ENCODE results near the gene ETV3L. TPM values are rescaled to one million over a fixed set of nuclear protein-coding genes. Genes with fewer than 3 reads are reported as not detected.
"Not testable (repeated sequence)": the region's sequence is repeated elsewhere in the genome, so short reads cannot be mapped to it uniquely, and the experiment has no call there.

The ETV3L gene
- total RNA-seq, 2 experiments from 2014 or later = not detected

DNA sequence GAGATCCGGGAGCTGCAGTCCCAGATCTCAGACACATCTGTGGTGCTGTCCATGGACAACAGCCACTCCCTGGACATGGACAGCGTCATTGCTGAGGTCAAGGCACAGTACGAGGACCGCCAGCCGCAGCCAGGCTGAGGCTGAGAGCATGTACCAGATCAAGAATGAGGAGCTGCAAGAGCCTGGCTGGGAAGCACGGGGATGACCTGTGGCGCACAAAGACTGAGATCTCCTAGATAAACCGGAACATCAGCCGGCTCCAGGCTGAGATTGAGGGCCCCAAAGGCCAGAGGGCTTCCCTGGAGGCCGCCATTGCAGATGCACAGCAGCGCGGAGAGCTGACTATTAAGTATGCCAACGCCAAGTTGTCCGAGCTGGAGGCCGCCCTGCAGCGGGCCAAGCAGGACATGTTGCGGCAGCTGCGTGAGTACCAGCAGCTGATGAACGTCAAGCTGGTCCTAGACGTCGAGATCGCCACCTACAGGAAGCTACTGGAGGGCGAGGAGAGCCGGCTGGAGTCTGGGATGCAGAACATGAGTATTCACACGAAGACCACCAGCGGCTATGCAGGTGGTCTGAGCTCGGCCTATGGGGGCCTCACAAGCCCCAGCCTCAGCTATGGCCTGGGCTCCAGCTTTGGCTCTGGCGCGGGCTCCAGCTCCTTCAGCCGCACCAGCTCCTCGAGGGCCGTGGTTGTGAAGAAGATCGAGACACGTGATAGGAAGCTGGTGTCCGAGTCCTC lies 25.5 kb downstream of the ETV3L start:
- Mint-ChIP-seq H3K4me1 (peaks cover 2% of the 10 kb centered on the region), H3K36me3 (no peaks in the 10 kb centered on the region), H3K27ac (no peak overlapping the region), H3K27me3 (peaks cover 34% of the 10 kb centered on the region), H3K9me3 (no peaks in the 10 kb centered on the region), H3K4me3 (no peak overlapping the region)
- POLR2A ChIA-PET = no interaction called here
- no peak for ATAC-seq (ENCODE audit: low read depth)
- DNase-seq = peak; percentile 51

DNA sequence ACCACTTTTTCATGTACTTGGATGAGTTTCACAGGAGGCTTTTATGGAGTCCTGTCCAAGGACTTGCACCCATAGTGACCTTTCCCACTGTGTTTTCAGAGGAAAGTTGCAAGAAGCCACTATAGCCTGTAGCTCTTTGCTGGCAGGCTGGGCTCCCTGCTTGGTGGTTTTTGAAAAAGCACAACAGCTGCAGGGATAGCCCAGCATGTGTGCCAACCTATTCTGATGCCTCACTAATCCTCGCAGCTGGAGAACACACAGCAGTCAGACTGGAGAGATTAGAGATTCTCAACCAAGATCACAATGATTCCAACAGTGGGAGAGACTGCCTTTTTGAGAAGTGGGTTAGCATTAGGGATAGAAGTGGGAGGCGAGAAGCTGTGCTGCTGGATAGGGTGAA lies 30.0 kb downstream of the ETV3L start:
- Mint-ChIP-seq H3K4me3 (no peak overlapping the region), H3K4me1 (peaks cover 2% of the 10 kb centered on the region), H3K36me3 (no peaks in the 10 kb centered on the region), H3K9me3 (peaks cover 2% of the 10 kb centered on the region), H3K27ac (no peak overlapping the region), H3K27me3 (peaks cover 39% of the 10 kb centered on the region)
- no peak for DNase-seq
- POLR2A ChIA-PET = no interaction called here
- no peak for ATAC-seq (ENCODE audit: low read depth)

DNA sequence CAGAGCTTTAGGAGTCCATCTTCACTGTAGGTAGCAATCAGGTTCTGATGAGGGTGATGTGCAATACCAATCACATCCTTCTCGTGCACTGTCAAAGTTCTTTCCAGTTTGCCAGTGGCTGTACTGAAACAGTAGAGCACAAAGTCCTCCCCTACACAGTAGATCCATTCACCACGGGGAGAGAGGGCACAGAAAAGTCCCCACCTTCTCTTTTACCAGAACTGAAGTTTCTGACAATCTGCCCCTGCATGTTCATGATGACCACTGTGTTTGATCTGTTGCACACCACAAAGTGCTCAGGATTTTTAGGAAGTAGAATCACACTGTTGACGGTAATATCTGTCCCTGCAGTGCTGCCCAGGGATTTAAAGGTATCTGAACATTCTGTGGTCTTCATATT lies 40.4 kb downstream of the ETV3L start:
- ATAC-seq (ENCODE audit: low read depth); POLR2A ChIA-PET; H3K9me3 Mint-ChIP-seq; H3K36me3 Mint-ChIP-seq; H3K4me3 Mint-ChIP-seq; H3K27ac Mint-ChIP-seq; H3K4me1 Mint-ChIP-seq; DNase-seq: not testable (repeated sequence)
- H3K27me3 Mint-ChIP-seq = peaks cover 70% of the 10 kb centered on the region

DNA sequence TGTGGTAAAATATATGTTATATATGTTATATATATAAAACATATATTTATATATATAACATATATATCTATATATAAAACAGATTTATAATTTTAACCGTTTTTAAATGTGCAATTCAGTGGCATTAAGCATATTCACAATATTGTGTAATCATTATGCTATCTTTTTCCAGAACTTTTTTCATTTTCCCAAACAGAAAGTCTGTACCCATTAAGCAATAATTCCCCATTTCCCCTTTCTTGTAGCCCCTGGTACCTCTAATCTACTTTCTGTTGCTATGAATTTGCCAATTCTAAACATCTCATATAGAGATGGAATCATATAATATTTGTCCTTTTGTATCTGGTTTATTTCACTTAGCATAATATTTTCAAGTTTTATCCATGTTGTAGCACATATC lies 43.3 kb downstream of the ETV3L start:
- H3K4me1 Mint-ChIP-seq = no peaks in the 10 kb centered on the region
- no peaks in the 10 kb centered on the region for H3K36me3 Mint-ChIP-seq
- no peak for ATAC-seq (ENCODE audit: low read depth)
- H3K9me3 Mint-ChIP-seq = peaks cover 5% of the 10 kb centered on the region
- H3K27me3 Mint-ChIP-seq = peaks cover 76% of the 10 kb centered on the region
- H3K4me3 Mint-ChIP-seq = no peak overlapping the region
- no peak overlapping the region for H3K27ac Mint-ChIP-seq
- no peak for DNase-seq
- POLR2A ChIA-PET = no interaction called here

DNA sequence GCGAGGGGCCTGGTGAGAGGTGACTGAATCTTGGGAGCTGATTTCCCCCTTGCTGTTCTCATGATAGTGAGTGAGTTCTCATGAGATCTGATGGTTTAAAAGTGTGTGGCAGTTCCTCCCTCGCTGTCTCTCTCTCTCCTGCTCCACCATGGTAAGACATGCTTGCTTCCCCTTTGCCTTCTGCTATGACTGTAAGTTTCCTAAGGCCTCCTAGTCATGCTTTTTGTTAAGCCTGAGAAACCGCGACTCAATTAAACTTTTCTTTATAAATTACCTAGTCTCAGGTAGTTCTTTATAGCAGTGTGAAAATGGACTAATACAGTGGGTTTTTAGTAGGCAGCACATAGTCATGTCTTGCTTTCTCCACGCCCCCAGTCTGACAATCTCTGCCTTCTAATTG lies 43.9 kb downstream of the ETV3L start:
- DNase-seq; H3K9me3 Mint-ChIP-seq; H3K36me3 Mint-ChIP-seq; H3K4me1 Mint-ChIP-seq; POLR2A ChIA-PET; ATAC-seq (ENCODE audit: low read depth); H3K4me3 Mint-ChIP-seq; H3K27ac Mint-ChIP-seq: not testable (repeated sequence)
- H3K27me3 Mint-ChIP-seq = peaks cover 75% of the 10 kb centered on the region

DNA sequence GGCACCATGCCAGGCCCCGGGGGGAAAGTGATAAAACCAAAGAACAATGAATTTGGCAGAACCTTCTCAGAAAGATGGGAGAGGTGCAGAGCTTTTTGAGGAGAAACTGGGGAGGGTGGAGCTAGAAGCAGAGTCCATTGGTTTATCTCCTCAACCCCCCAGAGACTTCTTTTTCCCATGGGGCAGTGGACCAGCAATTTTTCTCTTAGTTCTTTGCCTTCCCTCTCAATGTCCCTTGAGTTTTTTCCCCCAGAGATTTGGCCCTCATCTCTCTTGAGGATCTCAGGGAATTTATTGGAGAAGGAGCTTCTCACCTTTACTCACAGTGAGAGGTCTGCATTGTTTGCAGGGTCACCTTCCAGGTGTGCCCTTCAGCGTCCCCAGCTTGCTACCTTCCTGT lies 48.8 kb downstream of the ETV3L start:
- peaks cover 78% of the 10 kb centered on the region for H3K27me3 Mint-ChIP-seq
- H3K36me3 Mint-ChIP-seq = no peaks in the 10 kb centered on the region
- ATAC-seq (ENCODE audit: low read depth) (no peak), DNase-seq (no peak)
- peaks cover 9% of the 10 kb centered on the region for H3K4me1 Mint-ChIP-seq
- no peak overlapping the region for H3K27ac Mint-ChIP-seq
- no peak overlapping the region for H3K4me3 Mint-ChIP-seq
- peaks cover 6% of the 10 kb centered on the region for H3K9me3 Mint-ChIP-seq
- POLR2A ChIA-PET = no interaction called here

DNA sequence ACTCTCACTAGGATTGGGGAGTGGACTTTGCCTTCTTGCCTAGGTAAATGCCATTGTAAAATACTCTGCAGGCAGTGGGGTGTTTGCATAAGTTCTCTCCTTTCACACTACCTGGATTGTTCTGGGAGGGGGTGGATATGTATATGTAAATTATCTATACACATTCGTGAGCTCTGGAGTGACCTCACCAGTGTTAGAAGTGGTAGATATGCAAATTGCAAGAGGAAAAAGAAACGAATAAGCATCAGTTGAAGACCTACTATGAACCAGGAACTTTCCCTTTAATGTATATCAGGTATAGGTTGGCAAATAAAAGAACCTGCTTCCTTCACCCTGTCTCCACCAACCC lies 52.6 kb downstream of the ETV3L start:
- ATAC-seq (ENCODE audit: low read depth) (no peak), DNase-seq (no peak)
- Mint-ChIP-seq H3K27me3 (peaks cover 86% of the 10 kb centered on the region), H3K4me3 (peak overlapping the region; percentile 93), H3K27ac (no peak overlapping the region), H3K9me3 (peaks cover 4% of the 10 kb centered on the region), H3K36me3 (no peaks in the 10 kb centered on the region), H3K4me1 (peaks cover 11% of the 10 kb centered on the region)
- POLR2A ChIA-PET = no interaction called here

DNA sequence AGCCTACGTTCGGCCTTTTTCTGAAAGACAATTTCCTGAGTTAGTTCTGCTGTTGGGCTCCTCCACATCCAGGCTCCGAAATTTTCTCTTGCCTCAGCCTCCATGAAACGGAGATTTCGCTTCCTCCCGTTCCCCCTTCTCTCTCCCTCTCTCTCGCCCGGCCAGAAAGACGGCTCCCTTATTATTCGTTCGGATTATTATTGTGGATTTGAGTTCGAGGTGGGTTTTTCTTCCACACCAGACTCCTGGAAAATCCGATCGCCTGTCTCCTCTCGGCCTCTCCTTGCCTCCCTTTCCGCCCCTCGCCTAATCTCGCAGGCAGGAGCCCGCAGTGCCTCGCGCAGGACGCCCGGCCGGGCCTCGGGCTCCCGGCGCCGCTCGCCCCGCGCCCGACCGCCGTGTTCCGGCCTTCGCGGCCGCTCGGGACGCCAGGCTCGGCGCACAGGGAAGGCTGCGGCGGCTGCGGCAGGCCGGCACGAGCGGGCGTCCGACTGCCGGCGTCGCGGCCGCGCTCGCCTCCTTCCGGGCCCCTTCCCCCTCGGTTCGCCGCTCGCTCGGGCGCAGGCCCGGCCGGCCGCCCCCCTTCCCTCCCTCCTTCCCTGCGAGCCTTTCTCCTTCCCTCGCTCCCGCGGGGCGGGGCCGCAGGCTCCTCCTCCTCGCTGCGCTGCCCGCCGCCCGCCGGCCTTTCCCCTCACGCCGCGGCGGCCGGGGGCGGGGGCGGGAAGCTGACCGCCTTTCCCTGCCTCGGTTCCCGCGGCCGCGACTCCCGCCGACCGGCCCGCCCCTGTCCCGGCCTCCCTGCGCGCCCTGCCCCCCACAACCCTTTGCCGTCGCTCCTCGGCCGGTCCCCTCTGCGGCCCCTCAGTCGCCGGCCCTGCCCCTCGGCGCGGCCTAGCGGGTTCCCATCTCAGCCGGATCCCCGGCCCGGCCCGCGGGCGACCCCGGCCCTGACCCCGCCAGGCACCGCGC lies 54.1 kb downstream of the ETV3L start, which contains the start of gene ARHGEF11:
ARHGEF11 (minus strand) TSS at position 493 of the 969 bp plus-strand sequence. CDS start 1,412 bp downstream, outside the sequence.
- H3K27me3 Mint-ChIP-seq = peaks cover 85% of the 10 kb centered on the region
- peak within 1 kb of the TSS; percentile 93 for H3K4me3 Mint-ChIP-seq
- POLR2A ChIA-PET = interaction anchor here (0.6 kb wide), 1 partner anchor 62 kb away, joined by 3 read pairs; no protein-coding TSS in a partner anchor
- H3K4me1 Mint-ChIP-seq = peaks cover 11% of the 10 kb centered on the region
- DNase-seq (peak; percentile 53), ATAC-seq (ENCODE audit: low read depth) (peak; percentile 66)
- H3K36me3 Mint-ChIP-seq = no peaks in the 10 kb centered on the region
- H3K27ac Mint-ChIP-seq = peak within 1 kb of the TSS; percentile 64
- no peaks in the 10 kb centered on the region for H3K9me3 Mint-ChIP-seq

DNA sequence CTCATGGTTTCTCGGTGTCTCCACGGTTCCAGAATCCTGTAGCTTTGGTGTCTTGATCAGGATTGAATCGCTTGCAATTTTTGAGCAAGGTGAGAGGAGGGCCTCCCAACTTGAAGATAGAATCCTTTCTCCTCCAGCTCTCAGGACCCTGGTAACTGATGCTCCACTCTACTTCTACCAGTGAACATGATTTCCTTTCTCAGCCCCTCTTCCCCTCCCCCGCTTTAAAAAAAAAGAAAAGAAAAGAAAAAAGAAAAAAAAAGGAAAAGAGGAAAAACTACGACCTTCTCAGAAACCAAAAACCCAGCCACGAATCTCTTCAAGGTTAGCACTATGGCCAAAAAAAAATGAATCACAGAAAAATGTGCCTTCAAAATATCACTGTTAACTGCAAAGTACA lies 55.3 kb downstream of the ETV3L start:
- POLR2A ChIA-PET = no interaction called here
- DNase-seq = no peak
- H3K27ac Mint-ChIP-seq = no peak overlapping the region
- peaks cover 11% of the 10 kb centered on the region for H3K4me1 Mint-ChIP-seq
- peaks cover 84% of the 10 kb centered on the region for H3K27me3 Mint-ChIP-seq
- ATAC-seq (ENCODE audit: low read depth) = no peak
- no peak overlapping the region for H3K4me3 Mint-ChIP-seq
- H3K36me3 Mint-ChIP-seq = no peaks in the 10 kb centered on the region
- no peaks in the 10 kb centered on the region for H3K9me3 Mint-ChIP-seq

DNA sequence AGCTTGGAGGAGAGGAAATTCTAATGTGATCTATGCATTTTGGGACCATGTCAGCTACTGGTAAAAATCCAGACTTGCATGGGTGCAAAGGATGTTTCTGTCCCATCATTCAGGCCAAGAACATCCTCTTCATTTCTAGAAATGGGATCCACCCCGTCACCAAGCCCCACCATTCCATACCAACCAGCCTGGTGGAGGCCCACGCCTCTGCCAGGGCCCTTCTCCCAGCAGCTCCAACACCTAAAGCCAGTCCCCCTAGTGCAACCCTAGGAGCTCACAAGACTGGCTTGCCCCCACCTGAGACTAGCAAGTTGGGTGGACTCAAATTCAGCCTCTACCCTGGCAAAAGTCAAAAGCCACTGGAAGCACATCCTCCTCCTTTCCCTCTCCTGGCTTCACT lies 55.9 kb downstream of the ETV3L start:
- Mint-ChIP-seq H3K27ac (no peak overlapping the region), H3K27me3 (peaks cover 84% of the 10 kb centered on the region), H3K9me3 (no peaks in the 10 kb centered on the region), H3K4me3 (no peak overlapping the region), H3K36me3 (no peaks in the 10 kb centered on the region), H3K4me1 (peaks cover 11% of the 10 kb centered on the region)
- POLR2A ChIA-PET = no interaction called here
- no peak for ATAC-seq (ENCODE audit: low read depth)
- DNase-seq = no peak

DNA sequence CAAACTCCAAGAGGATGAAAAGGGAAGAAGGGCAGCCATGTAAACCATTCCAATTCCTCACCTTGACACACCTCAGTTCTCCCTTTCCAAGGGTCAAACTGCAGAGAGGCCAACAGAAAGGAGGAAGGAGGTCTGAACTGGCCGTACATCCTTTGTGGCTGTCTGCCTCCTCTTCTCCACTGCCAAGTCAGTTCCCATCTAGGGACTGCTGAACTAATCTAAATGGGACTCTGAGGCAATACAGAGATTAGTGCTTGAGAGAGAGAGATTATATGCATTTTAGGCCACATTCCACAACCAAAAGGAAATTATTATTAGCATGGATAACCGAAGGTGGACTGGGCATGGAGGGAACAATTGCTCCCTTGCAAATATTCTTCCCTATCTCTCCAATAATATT lies 56.8 kb downstream of the ETV3L start:
- DNase-seq (no peak), ATAC-seq (ENCODE audit: low read depth) (no peak)
- Mint-ChIP-seq H3K9me3 (no peaks in the 10 kb centered on the region), H3K27me3 (peaks cover 78% of the 10 kb centered on the region), H3K27ac (no peak overlapping the region), H3K4me1 (peaks cover 11% of the 10 kb centered on the region), H3K36me3 (no peaks in the 10 kb centered on the region), H3K4me3 (no peak overlapping the region)
- POLR2A ChIA-PET = no interaction called here

All from activated naive CD8-positive, alpha-beta T cell treated with anti-CD3 and anti-CD28 coated beads, Interleukin-2, amount 10 ng/mL, durations not matched to agents 7 days and 5 days (primary cell).